ENCODE results near the gene FOXO1.

DNA sequence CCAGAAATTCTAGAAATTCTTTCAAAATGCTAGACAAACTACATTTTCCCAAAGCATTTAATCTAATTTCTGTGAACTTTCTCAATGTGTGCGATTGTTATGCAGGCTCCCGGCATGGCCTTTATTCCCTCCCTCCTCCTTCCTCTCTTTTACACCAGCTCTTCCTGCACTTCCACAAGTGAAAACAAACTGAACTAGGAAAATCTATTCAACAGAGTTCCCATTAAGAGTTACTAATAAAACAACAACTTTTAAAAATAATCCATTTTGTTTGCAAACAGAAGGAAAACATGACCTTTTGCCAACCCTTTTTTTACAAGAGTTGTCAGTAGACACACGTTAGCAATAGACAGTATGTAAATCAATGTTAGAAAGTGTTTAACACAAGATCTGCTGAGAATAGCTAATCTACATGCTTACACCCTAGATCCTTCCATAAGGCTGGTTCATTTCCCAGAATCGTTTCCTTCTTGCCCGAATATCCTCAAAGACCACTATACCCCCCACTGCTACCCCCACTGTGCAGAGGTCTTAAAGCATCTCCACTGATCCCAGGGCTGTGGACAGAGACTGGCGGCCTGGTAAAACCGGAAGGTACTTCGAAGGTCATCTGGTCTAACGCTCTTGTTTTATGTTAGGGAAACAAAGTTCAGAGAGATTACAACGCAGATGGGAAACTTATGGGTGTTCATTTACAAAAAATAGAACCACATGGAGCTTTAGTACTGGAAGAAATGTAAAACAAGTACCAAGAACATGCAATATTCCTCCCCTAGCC lies 98.0 kb downstream of the FOXO1 start:
- TF ChIP-seq, protein P1, sequence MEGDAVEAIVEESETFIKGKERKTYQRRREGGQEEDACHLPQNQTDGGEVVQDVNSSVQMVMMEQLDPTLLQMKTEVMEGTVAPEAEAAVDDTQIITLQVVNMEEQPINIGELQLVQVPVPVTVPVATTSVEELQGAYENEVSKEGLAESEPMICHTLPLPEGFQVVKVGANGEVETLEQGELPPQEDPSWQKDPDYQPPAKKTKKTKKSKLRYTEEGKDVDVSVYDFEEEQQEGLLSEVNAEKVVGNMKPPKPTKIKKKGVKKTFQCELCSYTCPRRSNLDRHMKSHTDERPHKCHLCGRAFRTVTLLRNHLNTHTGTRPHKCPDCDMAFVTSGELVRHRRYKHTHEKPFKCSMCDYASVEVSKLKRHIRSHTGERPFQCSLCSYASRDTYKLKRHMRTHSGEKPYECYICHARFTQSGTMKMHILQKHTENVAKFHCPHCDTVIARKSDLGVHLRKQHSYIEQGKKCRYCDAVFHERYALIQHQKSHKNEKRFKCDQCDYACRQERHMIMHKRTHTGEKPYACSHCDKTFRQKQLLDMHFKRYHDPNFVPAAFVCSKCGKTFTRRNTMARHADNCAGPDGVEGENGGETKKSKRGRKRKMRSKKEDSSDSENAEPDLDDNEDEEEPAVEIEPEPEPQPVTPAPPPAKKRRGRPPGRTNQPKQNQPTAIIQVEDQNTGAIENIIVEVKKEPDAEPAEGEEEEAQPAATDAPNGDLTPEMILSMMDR (IDR thresholded peaks at IDR 0.05 in 4 of 5, conservative IDR thresholded peaks at IDR 0.05 in 1 of 5), result no peak
- no peak for TF ChIP-seq POLR2A (IDR thresholded peaks at IDR 0.05)

Measured in gastrocnemius medialis (tissue), 4 donors.